Fibroblast of mammary gland (primary cell): ENCODE measurements around the gene QSOX1.

Experiments used
- DNase-seq: peaks from one replicate; pipeline ENCODE4 v3.0.0-alpha.2; 2010; ENCODE audit warnings: low read depth
- H3K4me3 ChIP-seq: 2 replicates; pipeline ENCODE4 v1.5.1; 2011; ENCODE audit warnings: low read depth, mild to moderate bottlenecking, low read length, moderate library complexity; ENCODE audit not compliant: control insufficient read depth
- CTCF ChIP-seq: conservative IDR thresholded peaks from 2 replicates; pipeline ENCODE4 v1.5.1; 2011; ENCODE audit warnings: low read depth, low read length, inconsistent platforms; ENCODE audit not compliant: control insufficient read depth, insufficient read depth

The QSOX1 gene

DNA sequence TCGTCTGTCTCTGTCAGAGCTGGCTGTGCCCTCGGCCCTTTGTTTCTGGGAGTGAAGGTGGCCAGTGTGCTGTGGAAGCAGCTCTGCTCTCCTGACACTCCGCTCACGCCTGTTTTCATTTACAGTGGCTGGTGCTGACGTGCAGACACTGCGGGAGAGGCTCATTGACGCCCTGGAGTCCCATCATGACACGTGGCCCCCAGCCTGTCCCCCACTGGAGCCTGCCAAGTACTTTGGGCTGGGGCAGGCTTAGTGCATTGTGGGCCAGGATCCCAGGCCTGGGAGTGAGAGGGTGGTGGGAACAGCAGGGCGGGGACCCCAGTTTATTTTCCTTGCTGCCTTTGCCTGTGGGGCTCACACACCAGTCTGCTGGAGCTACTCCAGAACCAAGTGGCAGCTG lies 21.1 kb downstream of the QSOX1 start:
- no peak for DNase-seq
- H3K4me3 ChIP-seq = no peak overlapping the region
- no peak for TF ChIP-seq CTCF

DNA sequence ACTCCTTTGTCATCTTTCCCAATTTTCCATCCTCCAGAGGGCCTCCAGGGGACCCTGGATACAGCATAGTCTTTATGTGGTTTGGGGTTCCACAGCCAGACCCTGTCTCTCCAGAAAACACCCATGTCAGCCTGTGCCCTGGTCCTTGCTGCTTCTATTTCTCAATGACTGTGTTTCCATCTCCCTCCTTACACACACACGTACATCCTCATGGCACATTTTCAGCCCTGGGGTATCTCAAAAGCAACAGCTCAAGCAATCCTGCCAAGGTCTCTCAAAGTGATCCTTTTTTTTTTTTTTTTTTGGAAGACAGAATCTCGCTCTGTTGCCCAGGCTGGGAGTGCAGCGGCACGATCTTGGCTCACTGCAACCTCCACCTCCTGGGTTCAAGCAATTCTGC lies 22.3 kb downstream of the QSOX1 start:
- TF ChIP-seq CTCF = no peak
- no peak overlapping the region for H3K4me3 ChIP-seq
- DNase-seq = no peak

DNA sequence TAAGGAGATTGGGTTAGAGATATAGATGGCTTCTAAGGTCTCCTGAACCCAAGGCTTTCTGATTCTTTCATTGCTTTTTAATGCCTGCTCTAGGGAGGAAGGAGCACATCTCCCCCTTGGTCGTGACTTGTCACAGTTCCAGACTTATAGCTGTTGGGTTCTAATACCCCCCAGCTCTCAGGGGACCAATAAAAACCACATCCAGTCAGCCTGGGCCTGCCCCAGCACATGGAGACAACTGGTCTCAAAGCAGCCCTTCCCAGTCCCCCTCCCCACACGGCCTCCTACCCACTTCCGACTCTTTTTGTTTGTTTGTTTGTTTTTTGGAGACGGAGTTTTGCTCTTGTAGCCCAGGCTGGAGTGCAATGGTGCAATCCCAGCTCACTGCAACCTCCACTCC lies 23.3 kb downstream of the QSOX1 start:
- no peak overlapping the region for H3K4me3 ChIP-seq
- TF ChIP-seq CTCF = no peak
- DNase-seq = no peak

- no peak overlapping the region for H3K4me3 ChIP-seq
- peak; percentile 99 for TF ChIP-seq CTCF
- DNase-seq = peak; percentile 58
Measured at GRCh38 chr1:180178511-180179161, 24.0 kb downstream of the QSOX1 start.

- H3K4me3 ChIP-seq = no peak overlapping the region
- no peak for TF ChIP-seq CTCF
- no peak for DNase-seq
Measured at GRCh38 chr1:180179162-180179957, 24.7 kb downstream of the QSOX1 start.

- DNase-seq = peak; percentile 27
- H3K4me3 ChIP-seq = no peak overlapping the region
- peak; percentile 40 for TF ChIP-seq CTCF
Measured at GRCh38 chr1:180181048-180181447, 26.4 kb downstream of the QSOX1 start.
